Activated T-cell treated with anti-CD3 and anti-CD28 coated beads for 48 hours (primary cell): Measurements from ENCODE around the gene TFDP2.

ENCODE experiments used
- DNase-seq: peaks from one replicate; pipeline ENCODE4 v3.0.0-alpha.2; 2020; ENCODE audit warnings: low read depth

The TFDP2 gene

GRCh38 chr3:142072816-142073215 is 76.5 kb downstream of the TFDP2 start:
- no peak for DNase-seq

DNA sequence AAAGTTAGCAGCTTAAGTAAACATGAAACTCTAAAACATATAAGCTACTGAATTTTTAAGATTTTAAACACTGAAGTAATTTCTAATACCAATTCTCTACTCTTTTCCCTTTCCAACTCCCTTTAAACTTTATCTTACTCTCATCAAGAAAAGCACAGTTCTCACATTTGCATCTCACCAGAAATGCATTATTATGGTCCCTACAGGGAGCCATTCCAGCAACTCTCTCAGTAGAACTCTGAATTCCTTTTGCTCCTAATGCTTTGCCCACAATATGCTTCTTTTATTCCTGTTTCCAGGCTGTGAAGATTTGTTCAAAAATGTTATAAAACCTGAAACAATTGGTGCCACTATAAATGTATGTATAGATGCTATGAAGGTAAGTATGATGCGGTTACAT is 83.4 kb downstream of the TFDP2 start:
- no peak for DNase-seq

DNA sequence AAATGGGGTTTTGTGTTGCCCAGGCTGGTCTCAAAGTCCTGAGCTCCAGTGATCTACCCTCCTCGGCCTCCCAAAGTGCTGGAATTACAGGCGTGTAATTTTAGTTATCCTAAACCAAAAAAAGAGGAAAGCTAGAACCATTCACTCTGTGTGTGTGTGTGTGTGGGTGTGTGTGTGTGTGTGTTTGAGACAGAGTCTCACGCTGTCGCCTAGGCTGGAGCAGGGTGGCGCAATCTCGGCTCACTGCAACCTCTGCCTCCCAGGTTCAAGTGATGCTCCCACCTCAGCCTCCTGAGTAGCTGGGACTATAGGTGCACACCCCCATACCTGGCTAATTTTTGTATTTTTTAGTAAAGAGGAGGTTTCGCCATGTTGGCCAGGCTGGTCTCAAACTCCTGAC is 84.0 kb downstream of the TFDP2 start:
- no peak for DNase-seq

GRCh38 chr3:142064454-142064853 is 84.9 kb downstream of the TFDP2 start:
- DNase-seq: no peak

DNA sequence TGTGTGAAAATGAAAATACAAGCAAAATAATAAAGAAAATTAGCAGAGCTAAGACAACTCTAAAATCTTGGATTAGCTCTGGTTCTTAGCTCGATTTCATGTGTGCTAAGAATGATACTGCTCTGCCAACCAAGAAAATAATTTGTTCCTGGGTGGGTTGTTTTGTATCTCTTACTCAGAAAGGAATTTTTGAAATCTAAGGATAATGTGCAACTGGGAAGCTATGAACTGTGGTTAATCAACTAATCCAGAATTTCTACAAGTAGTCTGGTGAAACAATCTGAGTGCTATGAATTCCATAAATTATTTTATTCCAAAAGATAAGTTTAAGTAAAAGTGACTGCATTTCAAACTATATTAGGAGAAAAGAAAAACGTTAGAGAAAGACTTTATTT is 92.0 kb downstream of the TFDP2 start:
- no peak for DNase-seq

GRCh38 chr3:142056656-142057330 is 92.6 kb downstream of the TFDP2 start:
- no peak for DNase-seq

DNA sequence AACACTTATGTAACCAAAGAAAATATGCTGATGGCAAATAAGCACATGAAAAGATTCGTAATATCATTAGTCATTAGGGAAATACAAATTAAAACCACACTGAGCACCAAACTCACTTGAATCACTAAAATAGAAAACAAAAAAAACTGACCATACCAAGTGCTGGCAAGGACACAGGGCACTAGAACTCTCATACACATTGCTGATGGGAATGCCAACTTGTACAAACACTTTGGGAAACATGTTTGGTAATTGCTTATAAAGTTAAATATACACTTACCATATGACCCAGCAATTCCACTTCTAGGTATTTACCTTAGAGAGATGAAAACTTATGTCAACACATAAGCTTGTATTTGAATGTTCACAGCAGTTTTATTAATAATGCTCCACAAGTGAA is 95.5 kb downstream of the TFDP2 start:
- no peak for DNase-seq

DNA sequence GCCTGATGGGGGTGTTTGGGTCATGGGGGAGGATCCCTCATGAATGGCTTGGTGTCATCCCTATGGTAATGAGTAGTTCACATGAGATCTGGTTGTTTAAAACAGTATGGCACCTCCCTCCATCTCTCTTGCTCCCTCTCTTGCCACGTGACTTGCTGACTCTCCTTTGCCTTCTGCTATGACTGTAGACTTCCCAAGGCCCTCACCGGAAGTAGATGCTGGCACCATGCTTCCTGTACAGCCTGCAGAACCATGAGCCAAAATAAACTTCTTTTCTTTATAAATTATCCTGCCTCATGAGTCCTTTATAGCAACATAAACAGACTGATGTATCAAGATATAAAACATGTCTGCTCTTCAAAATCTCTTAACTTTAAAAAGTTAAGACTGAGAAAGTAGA is 96.1 kb downstream of the TFDP2 start:
- DNase-seq: no peak

DNA sequence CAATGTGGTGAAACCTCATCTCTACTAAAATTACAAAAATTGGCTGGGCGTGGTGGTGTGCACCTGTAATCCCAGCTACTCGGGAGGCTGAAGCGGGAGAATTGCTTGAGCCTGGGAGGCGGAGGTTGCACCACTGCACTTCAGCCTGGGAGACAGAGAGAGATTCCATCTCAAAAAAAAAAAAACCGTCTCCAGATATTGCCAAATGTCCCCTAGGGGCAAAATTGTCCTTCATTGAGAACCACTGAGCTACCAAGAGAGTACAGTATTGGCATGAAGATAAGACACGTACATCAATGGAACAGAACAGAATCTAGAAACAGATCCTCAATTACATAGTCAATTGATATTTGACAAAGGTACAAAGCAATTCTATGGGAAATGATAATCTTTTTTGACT is 98.0 kb downstream of the TFDP2 start:
- no peak for DNase-seq

- DNase-seq: no peak
Measured at GRCh38 chr3:142047021-142047369, 102.3 kb downstream of the TFDP2 start.

DNA sequence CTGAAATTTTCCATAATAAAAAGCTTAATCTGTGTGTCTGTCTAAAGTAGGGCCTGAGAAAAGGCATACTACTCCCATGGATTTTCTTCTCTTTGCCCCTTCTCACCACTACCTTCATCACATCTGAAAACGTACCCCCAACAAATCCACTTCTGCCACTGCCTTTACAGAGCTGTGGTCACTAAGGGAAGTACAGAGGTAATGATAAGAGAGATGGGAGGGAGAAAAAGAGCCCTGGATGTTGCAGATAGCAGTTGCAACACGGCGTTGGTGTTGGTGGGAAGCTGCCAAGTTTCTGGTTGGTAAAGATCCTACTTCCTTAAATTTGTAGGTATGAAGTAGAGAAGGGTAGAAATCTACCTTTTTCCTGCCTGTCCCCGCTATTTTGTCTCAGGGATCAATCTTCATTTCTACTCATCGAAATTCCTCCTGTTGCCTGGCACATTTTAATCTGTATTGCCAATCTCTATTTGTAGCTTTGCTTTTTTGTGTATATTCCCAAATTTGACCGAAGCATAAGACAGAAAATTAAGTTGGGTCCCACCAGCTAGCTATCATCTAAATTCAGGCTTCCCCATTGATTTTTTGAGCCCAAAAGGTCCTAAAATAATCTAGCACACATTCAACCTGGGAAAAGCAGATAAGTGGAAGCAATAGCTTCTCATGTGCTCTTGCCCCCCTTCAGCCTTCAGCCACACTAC is 102.9 kb downstream of the TFDP2 start:
- DNase-seq: no peak

- no peak for DNase-seq
Measured at GRCh38 chr3:142040941-142041491, 108.3 kb downstream of the TFDP2 start.

- DNase-seq: no peak
Measured at GRCh38 chr3:142035308-142035922, 113.9 kb downstream of the TFDP2 start.

DNA sequence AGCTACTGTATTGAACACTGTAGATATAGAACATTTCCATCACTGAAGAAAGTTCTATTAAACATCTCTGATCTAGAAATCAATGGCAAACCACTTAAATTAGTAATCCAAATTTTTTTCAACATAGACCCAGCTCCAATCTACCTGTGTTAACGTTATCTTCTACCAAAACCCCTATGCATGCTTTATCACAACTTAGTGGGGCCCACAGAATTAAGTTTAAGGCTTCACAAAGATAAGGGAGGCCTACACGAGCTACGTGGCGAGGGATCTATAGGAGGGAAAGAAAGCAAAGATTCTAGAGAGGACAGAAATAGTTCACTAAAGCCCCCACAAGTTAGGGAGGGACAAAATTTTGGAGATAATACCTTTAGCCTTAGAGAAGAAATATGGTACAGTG is 116.1 kb downstream of the TFDP2 start:
- DNase-seq: no peak

DNA sequence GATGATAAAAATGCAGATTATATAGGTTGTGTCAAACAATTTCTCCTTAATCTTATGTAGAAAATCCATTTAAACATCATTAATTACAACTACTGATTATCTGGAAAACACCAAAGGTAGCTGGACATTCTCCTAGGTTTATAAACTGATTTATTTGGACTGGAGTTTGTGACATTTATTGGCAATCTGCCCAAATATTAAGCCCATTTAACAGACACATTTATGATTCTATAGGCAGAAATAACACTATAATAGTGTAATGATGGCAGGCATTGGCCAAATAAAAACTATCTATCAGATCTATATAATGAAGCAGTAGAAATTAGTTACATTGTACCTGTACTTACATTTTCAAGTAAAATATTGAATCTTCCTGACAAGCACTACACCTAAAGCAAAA is 117.8 kb downstream of the TFDP2 start:
- DNase-seq: no peak

DNA sequence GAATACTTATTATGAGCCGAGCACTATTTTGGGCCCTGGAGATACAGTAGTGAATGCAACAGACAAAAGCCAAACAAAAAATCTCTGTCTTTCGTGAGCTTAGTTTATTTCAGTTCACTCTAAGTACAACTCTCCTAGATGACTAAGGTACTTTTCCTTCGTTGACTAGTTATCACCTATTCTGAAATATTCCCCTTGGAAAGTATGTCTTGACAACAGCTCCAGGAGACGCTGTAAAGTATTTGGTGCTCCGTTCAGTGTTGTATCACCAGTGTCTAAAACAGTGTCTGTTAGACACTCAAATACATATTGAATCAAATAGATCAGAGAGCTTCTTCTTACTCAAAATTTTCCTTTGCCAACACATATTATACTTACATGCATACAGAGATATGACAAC is 119.6 kb downstream of the TFDP2 start:
- no peak for DNase-seq

DNA sequence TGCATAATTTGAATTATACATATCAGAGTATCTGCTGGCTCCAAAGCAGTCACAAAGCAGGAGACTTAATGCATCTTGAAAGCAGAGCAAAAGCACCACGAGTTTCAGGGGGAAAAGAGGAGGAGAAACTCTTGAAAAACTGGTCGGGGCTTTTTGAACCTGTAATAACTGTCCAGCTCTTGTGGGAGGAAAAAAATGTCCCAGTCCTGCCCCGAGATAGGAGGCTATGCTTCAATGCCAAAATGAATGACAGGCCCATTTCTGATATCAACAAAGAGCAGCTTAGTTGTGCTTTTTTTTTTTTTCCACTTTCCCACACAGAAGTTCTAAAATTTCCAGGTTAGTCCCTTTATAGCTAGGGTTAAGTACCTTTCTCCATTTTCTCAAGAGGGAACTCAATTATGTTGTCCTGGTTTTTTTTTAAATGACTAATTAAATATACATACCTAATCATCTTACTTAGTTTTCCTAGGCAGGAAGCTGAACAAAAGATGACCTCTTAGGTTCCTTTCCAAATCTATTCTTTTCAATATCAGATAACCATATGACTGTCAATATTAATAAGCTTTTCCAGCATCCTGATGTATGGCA is 120.2 kb downstream of the TFDP2 start:
- no peak for DNase-seq

DNA sequence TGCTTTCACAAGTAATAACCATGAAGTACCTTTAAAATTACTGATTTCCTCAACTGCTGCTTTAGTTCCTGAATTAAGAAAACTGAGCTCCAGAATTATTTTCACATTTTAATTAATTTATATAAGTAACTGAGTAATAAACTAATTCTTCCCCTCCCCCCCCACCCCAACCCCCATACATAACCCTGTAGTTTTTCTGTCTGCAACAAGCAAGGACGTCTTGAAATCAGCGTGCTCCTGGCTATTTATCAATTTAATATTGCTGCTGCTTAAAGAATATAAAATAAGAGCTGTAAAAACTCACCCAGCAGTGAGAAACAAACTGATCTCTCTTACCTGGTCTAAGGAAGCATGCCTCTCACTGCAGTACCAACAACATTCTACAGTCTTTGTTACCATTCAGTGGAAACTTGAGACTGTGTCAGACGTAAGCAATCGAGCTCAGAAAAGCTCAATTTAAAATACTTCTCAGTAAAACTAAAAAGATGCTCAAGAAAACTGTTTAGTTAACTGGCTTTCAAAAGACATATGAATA is 121.0 kb downstream of the TFDP2 start:
- DNase-seq: no peak

DNA sequence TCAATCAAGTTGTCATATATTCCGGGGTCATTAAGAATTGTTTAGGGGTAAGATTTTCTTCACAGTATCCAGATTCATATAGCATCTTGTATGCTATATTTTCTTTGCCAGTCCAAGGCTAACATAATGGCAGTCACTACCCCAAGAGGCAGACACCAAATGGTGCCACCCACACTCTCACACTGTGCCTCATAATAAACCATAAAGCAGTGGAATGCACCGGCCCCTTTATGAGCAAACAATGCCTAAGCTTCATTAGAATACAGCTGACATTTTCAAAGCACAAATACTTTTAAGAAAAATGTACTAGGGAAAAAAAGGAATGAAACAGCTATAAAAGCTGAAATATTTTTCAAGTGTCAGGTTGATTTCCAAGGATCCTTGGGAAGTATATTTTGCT is 121.6 kb downstream of the TFDP2 start:
- DNase-seq: no peak

DNA sequence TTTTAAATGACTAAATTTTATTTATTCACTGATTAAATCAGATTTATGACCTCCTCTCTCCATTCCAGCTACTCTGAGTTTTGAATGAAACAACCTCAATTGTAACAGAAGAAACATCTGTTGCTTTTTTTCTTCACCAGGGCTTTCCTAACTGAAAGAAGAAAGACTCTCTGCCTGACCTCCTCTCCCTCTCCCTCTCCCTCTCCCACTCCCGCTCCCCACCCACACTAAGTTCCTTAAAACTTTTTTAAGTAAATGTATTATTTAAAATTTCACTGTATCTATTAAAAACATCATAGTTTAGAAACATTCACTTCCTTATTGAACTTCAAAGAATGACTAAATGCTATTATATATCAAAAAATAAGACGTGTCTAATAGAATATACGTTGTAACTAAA is 122.0 kb downstream of the TFDP2 start:
- DNase-seq: no peak

DNA sequence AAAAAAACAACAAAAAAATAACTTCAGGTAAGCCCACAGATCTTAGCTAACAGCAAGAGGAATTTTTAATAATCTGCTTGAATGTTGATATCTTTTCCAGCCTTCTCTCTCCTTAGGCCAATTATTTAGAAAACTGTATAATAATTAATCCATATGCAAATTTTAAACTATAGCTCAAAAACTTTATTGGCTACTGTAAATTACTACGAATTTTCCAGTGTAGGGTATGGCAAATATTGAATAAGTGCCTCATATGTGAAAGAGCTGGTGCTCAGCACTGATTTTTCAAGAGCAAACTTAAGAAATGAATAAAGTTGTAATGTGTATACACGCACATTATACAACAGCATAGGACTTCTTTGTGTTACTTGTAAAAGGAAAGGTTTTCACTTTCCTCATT is 123.0 kb downstream of the TFDP2 start:
- DNase-seq: no peak

- DNase-seq: no peak
Measured at GRCh38 chr3:142022381-142022780, 127.0 kb downstream of the TFDP2 start.

DNA sequence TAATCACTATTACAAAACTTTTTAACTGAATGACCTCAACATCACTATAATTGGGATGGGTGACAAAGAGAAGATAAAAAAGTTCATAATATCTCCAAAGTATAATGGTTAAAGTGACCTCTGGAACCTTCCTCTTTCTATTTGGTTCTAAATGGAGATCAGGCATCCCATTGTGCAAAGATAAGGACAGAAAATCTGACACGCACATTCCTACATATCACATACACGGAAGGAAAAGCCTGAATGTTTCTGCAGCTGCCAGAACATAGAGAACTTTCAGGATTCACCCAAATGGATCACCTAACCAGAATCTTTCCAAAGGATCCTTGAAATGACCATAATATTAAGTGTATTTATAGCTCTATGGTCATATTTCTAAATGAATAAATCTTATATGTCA is 128.2 kb downstream of the TFDP2 start:
- DNase-seq: no peak
